Measurements from ENCODE around the gene ALDH1L2.

- TF ChIP-seq CTCF (optimal IDR thresholded peaks at IDR 0.05 in 1 of 3, IDR thresholded peaks at IDR 0.05 in 1 of 3, conservative IDR thresholded peaks at IDR 0.05 in 1 of 3; ENCODE audit: extremely low read depth in 1 of 3, insufficient read depth in 2 of 3, low read length in 3 of 3) (no peak), EZH2 (IDR thresholded peaks at IDR 0.05; ENCODE audit: low read length) (no peak)
Observed at GRCh38 chr12:105026411-105026810, 57.8 kb downstream of the ALDH1L2 start.
